ENCODE measurements around the gene NTRK2.

- TF ChIP-seq ZBTB7A (IDR thresholded peaks at IDR 0.05; ENCODE audit: low read depth) (no peak), TCF12 (IDR thresholded peaks at IDR 0.05; ENCODE audit: low read depth) (no peak), RAD21 (IDR thresholded peaks at IDR 0.05; ENCODE audit: low read depth) (no peak), CREB1 (IDR thresholded peaks at IDR 0.05; ENCODE audit: low read depth) (no peak), CEBPB (IDR thresholded peaks at IDR 0.05) (no peak), TAF1 (IDR thresholded peaks at IDR 0.05; ENCODE audit: low read depth) (no peak), EP300 (IDR thresholded peaks at IDR 0.05; ENCODE audit: borderline replicate concordance) (no peak), MAX (IDR thresholded peaks at IDR 0.05) (no peak), REST (IDR thresholded peaks at IDR 0.05; ENCODE audit: low read depth) (no peak), NFIC (IDR thresholded peaks at IDR 0.05) (no peak), USF1 (IDR thresholded peaks at IDR 0.05) (no peak), FOXM1 (IDR thresholded peaks at IDR 0.05; ENCODE audit: borderline replicate concordance, low read depth) (no peak), YY1 (IDR thresholded peaks at IDR 0.05; ENCODE audit: low read depth) (no peak), EGR1 (IDR thresholded peaks at IDR 0.05) (no peak)
These were observed 300.9 kb downstream of the NTRK2 start for GRCh38 chr9:84970432-84970831.

Measured in Ishikawa (cell line).